Caco-2 (cell line): ENCODE data around the gene PLPP3. TPM values are rescaled to one million over a fixed set of nuclear protein-coding genes. Genes with fewer than 3 reads are reported as not detected.

Source experiments
- BruUV-seq: library from RNA; stranded (reverse); fragments of 400-500 nt; replicated peaks from 2 replicates; lab custom pipeline; 2021; lab: Mats Ljungman, UMichigan
- CTCF ChIA-PET: fragments of 300-600 bp; sonication (Branson Sonifier 250); formaldehyde crosslinking; loops from one replicate; lab custom pipeline; 2022; ENCODE audit warnings: antibody characterized with exemption; lab: Charles Lee
- POLR2A ChIA-PET: fragments of 300-600 bp; sonication (Branson Sonifier 250); formaldehyde crosslinking; loops from one replicate; lab custom pipeline; 2022; ENCODE audit warnings: antibody characterized with exemption; lab: Charles Lee
- DNase-seq, 2 experiments: peaks; one replicate each; pipeline versions ENCODE4 v3.0.0 to v3.0.0-alpha.2; 2020 to 2022
- H3K27me3 ChIP-seq: replicated peaks from 2 replicates; pipeline ENCODE4 v1.6.0; 2011; ENCODE audit warnings: low read length; ENCODE audit not compliant: control insufficient read depth, insufficient read depth
- H3K36me3 ChIP-seq: 2 replicates; pipeline ENCODE4 v1.5.1; 2011; ENCODE audit warnings: low read length; ENCODE audit not compliant: control insufficient read depth, insufficient read depth
- H3K4me1 ChIP-seq: fragments of 250-450 bp; sonication (Bioruptor Pico); 2 replicates; pipeline ENCODE4 v1.5.1; 2020; ENCODE audit warnings: mild to moderate bottlenecking
- H3K4me3 ChIP-seq: 2 replicates; pipeline ENCODE4 v1.5.1; 2011; ENCODE audit warnings: low read depth, mild to moderate bottlenecking, control low read depth, low read length
- H3K9me3 ChIP-seq: fragments of 250-450 bp; sonication (Bioruptor Pico); 2 replicates; pipeline ENCODE4 v1.5.1; 2020; ENCODE audit warnings: mild to moderate bottlenecking, moderate library complexity
- H3K27ac Mint-ChIP-seq: one replicate; pipeline ENCODE4 v1.8.0; 2022; ENCODE audit warnings: mixed read lengths; ENCODE audit not compliant: unreplicated experiment
- H3K27me3 Mint-ChIP-seq: one replicate; pipeline ENCODE4 v1.8.0; 2022; ENCODE audit warnings: mixed read lengths; ENCODE audit not compliant: insufficient read depth, unreplicated experiment
- H3K36me3 Mint-ChIP-seq: one replicate; pipeline ENCODE4 v1.8.0; 2022; ENCODE audit warnings: mild to moderate bottlenecking, mixed read lengths; ENCODE audit not compliant: insufficient read depth, unreplicated experiment
- H3K4me1 Mint-ChIP-seq: one replicate; pipeline ENCODE4 v1.8.0; 2022; ENCODE audit warnings: low read depth, mixed read lengths; ENCODE audit not compliant: unreplicated experiment
- H3K4me3 Mint-ChIP-seq: one replicate; pipeline ENCODE4 v1.8.0; 2022; ENCODE audit warnings: mild to moderate bottlenecking, moderate library complexity, mixed read lengths; ENCODE audit not compliant: unreplicated experiment
- H3K9me3 Mint-ChIP-seq: one replicate; pipeline ENCODE4 v1.8.0; 2022; ENCODE audit warnings: mixed read lengths; ENCODE audit not compliant: unreplicated experiment
- CTCF ChIP-seq, 2 experiments: fragments of 200-600 bp in 1 of 2; IDR thresholded peaks; 1 replicate in 1 of 2; 2 replicates in 1 of 2; pipeline versions ENCODE4 v1.5.1 to v1.8.0; 2011 to 2022; ENCODE audit warnings: antibody characterized with exemption in 1 of 2, control low read depth in 1 of 2, inconsistent platforms in 1 of 2, low read depth in 1 of 2, low read length in 1 of 2, mild to moderate bottlenecking in 1 of 2, moderate library complexity in 1 of 2; ENCODE audit not compliant: insufficient read depth in 1 of 2, severe bottlenecking in 1 of 2, unreplicated experiment in 1 of 2
- intact Hi-C: fragments of 100-400 bp; cut with micrococcal nuclease; formaldehyde crosslinking; loops from one replicate; pipeline ENCODE4 v1.10.0; 2022; ENCODE audit not compliant: unreplicated experiment
- total RNA-seq: library from RNA; stranded (reverse); gene quantifications from 2 replicates; pipeline ENCODE4 v1.2.3, GENCODE V29; 2022

PLPP3 gene
- total RNA-seq, 1 experiment from 2014 or later, result 41.0 TPM

- peak; percentile 69 to 77 for DNase-seq
- Histone ChIP-seq H3K4me1 (peaks cover 30% of the 10 kb centered on the region), H3K4me3 (peak overlapping the region; percentile 47), H3K27me3 (no peaks in the 10 kb centered on the region), H3K36me3 (no peaks in the 10 kb centered on the region), H3K9me3 (no peaks in the 10 kb centered on the region)
- no TSS peak for BruUV-seq
- ChIA-PET POLR2A (interaction anchor here (0.7 to 0.9 kb wide), 4 partner anchors 17 to 92 kb away, joined by 3 to 7 read pairs (median 4); no protein-coding TSS in a partner anchor), CTCF (interaction anchor here (0.6 to 1.0 kb wide), 2 partner anchors 101 to 307 kb away, joined by 3 read pairs; no protein-coding TSS in a partner anchor)
- Mint-ChIP-seq H3K4me3 (peak overlapping the region; percentile 78), H3K27me3 (no peaks in the 10 kb centered on the region), H3K36me3 (peaks cover 6% of the 10 kb centered on the region), H3K27ac (peak overlapping the region; percentile 91), H3K9me3 (no peaks in the 10 kb centered on the region), H3K4me1 (peaks cover 18% of the 10 kb centered on the region)
- intact Hi-C loops, result loop anchor here (2.0 to 5.0 kb wide), 2 partner anchors 40 to 101 kb away; partner anchors contain the start of gene PLPP3
- TF ChIP-seq CTCF (IDR thresholded peaks at IDR 0.05; ENCODE audit: insufficient read depth in 1 of 2, low read depth in 1 of 2, low read length in 1 of 2, severe bottlenecking in 1 of 2, unreplicated experiment in 1 of 2), result no peak
Observed at GRCh38 chr1:56477164-56478111, 101.9 kb downstream of the PLPP3 start.

GRCh38 chr1:56473582-56474270, 105.6 kb downstream of the PLPP3 start:
- intact Hi-C loops, result no loop called here
- no peak overlapping the region for H3K4me3 ChIP-seq
- ChIA-PET POLR2A (no interaction called here), CTCF (no interaction called here)
- H3K9me3 ChIP-seq, result no peaks in the 10 kb centered on the region
- no peak for DNase-seq
- Mint-ChIP-seq H3K27me3 (no peaks in the 10 kb centered on the region), H3K4me3 (no peak overlapping the region), H3K9me3 (no peaks in the 10 kb centered on the region), H3K4me1 (peaks cover 27% of the 10 kb centered on the region), H3K36me3 (peaks cover 4% of the 10 kb centered on the region), H3K27ac (no peak overlapping the region)
- no peak for TF ChIP-seq CTCF (IDR thresholded peaks at IDR 0.05; ENCODE audit: insufficient read depth in 1 of 2, low read depth in 1 of 2, low read length in 1 of 2, severe bottlenecking in 1 of 2, unreplicated experiment in 1 of 2)
- no TSS peak for BruUV-seq
- H3K36me3 ChIP-seq, result no peaks in the 10 kb centered on the region
- peaks cover 19% of the 10 kb centered on the region for H3K4me1 ChIP-seq
- no peaks in the 10 kb centered on the region for H3K27me3 ChIP-seq

GRCh38 chr1:56472860-56473259, 106.5 kb downstream of the PLPP3 start:
- BruUV-seq, result no TSS peak
- CTCF ChIA-PET, result no interaction called here
- intact Hi-C loops, result no loop called here
- Histone ChIP-seq H3K36me3 (no peaks in the 10 kb centered on the region), H3K4me1 (peaks cover 13% of the 10 kb centered on the region), H3K27me3 (no peaks in the 10 kb centered on the region), H3K4me3 (no peak overlapping the region), H3K9me3 (no peaks in the 10 kb centered on the region)
- H3K9me3 Mint-ChIP-seq, result no peaks in the 10 kb centered on the region
- H3K36me3 Mint-ChIP-seq, result no peaks in the 10 kb centered on the region
- H3K27ac Mint-ChIP-seq, result no peak overlapping the region
- peaks cover 22% of the 10 kb centered on the region for H3K4me1 Mint-ChIP-seq
- H3K4me3 Mint-ChIP-seq, result no peak overlapping the region
- H3K27me3 Mint-ChIP-seq, result no peaks in the 10 kb centered on the region
- TF ChIP-seq CTCF (IDR thresholded peaks at IDR 0.05; ENCODE audit: insufficient read depth in 1 of 2, low read depth in 1 of 2, low read length in 1 of 2, severe bottlenecking in 1 of 2, unreplicated experiment in 1 of 2), result no peak
- no peak for DNase-seq
- POLR2A ChIA-PET, result no interaction called here
